Measurements from ENCODE around the gene EPC1. TPM values are rescaled to one million over a fixed set of nuclear protein-coding genes. Genes with fewer than 3 reads are reported as not detected.

Gene EPC1
- total RNA-seq, 2 experiments from 2014 or later: 40.9 to 48.8 TPM

DNA sequence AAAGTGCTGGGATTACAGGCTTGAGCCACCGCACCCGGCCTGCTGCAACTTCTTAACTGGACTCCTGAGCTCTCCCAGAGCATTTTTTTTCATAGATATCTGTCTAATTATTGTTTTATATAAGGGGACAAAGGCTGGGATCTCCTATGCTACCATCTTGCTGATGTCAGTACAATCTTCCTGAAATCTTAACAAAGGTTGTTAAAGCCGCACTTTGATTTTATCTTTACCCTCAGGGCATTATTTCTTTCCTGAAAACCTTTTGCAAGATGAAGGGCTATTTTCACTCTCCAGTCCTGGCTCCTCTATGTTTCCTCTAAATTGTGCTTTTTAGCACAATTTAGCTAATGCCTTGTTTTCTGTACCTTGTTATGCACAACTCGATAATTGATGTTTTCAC is 102.9 kb downstream of the EPC1 start:
- CTCF ChIA-PET (ENCODE audit: unreplicated experiment): interaction anchor here (1.7 kb wide), 1 partner anchor 11 kb away, joined by 3 read pairs; no protein-coding TSS in a partner anchor

GRCh38 chr10:32241946-32242345 is 105.0 kb downstream of the EPC1 start:
- H3K9me2 ChIP-seq (ENCODE audit: insufficient read depth, low read length): no peaks in the 10 kb centered on the region
- intact Hi-C loops (cut with micrococcal nuclease; ENCODE audit: unreplicated experiment): no loop called here
- no peaks in the 10 kb centered on the region for H4K20me1 ChIP-seq (ENCODE audit: insufficient read depth, low read length)
- H3K27ac ChIP-seq (ENCODE audit: low read depth, low read length, poor library complexity, severe bottlenecking): no peak overlapping the region
- no peaks in the 10 kb centered on the region for H3K4me1 ChIP-seq (ENCODE audit: insufficient read depth, low read length, poor library complexity, severe bottlenecking)
- CTCF ChIA-PET (ENCODE audit: unreplicated experiment): no interaction called here
- H3K4me3 ChIP-seq (ENCODE audit: low read depth, low read length, poor library complexity, severe bottlenecking): no peak overlapping the region
- POLR2A ChIA-PET: interaction anchor here (0.8 to 2.7 kb wide), 2 partner anchors 9 to 15 kb away, joined by 3 to 14 read pairs; no protein-coding TSS in a partner anchor
- TF ChIP-seq EZH2phosphoT487 (IDR thresholded peaks at IDR 0.05; ENCODE audit: borderline replicate concordance, low read depth, low read length): no peak
- TF ChIP-seq, protein P1, sequence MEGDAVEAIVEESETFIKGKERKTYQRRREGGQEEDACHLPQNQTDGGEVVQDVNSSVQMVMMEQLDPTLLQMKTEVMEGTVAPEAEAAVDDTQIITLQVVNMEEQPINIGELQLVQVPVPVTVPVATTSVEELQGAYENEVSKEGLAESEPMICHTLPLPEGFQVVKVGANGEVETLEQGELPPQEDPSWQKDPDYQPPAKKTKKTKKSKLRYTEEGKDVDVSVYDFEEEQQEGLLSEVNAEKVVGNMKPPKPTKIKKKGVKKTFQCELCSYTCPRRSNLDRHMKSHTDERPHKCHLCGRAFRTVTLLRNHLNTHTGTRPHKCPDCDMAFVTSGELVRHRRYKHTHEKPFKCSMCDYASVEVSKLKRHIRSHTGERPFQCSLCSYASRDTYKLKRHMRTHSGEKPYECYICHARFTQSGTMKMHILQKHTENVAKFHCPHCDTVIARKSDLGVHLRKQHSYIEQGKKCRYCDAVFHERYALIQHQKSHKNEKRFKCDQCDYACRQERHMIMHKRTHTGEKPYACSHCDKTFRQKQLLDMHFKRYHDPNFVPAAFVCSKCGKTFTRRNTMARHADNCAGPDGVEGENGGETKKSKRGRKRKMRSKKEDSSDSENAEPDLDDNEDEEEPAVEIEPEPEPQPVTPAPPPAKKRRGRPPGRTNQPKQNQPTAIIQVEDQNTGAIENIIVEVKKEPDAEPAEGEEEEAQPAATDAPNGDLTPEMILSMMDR (conservative IDR thresholded peaks at IDR 0.05; ENCODE audit: low read length): no peak
- no peak overlapping the region for H3K4me2 ChIP-seq (ENCODE audit: low read length)
- H3K79me2 ChIP-seq (ENCODE audit: insufficient read depth, low read depth, low read length): no peaks in the 10 kb centered on the region
- no peak overlapping the region for H2AFZ ChIP-seq (ENCODE audit: low read length)
- H3K9me3 ChIP-seq (ENCODE audit: low read length): no peaks in the 10 kb centered on the region
- BruUV-seq (replicated peaks): no TSS peak
- no peak for DNase-seq (ENCODE audit: low spot score)
- no peaks in the 10 kb centered on the region for H3K36me3 ChIP-seq (ENCODE audit: insufficient read depth, low read length)

More for the DNA sequence above, 102.9 kb downstream of the EPC1 start:
- Histone ChIP-seq H3K79me2 (ENCODE audit: insufficient read depth, low read depth, low read length) (no peaks in the 10 kb centered on the region), H3K4me2 (ENCODE audit: low read length) (no peak overlapping the region), H3K9me2 (ENCODE audit: insufficient read depth, low read length) (no peaks in the 10 kb centered on the region), H3K36me3 (ENCODE audit: insufficient read depth, low read length) (no peaks in the 10 kb centered on the region), H4K20me1 (ENCODE audit: insufficient read depth, low read length) (no peaks in the 10 kb centered on the region), H3K9me3 (ENCODE audit: low read length) (no peaks in the 10 kb centered on the region), H3K27ac (ENCODE audit: low read depth, low read length, poor library complexity, severe bottlenecking) (no peak overlapping the region), H3K4me3 (ENCODE audit: low read depth, low read length, poor library complexity, severe bottlenecking) (no peak overlapping the region), H2AFZ (ENCODE audit: low read length) (no peak overlapping the region), H3K4me1 (ENCODE audit: insufficient read depth, low read length, poor library complexity, severe bottlenecking) (no peaks in the 10 kb centered on the region)
- TF ChIP-seq, protein P1 (conservative IDR thresholded peaks at IDR 0.05; ENCODE audit: low read length): no peak
- no peak for TF ChIP-seq EZH2phosphoT487 (IDR thresholded peaks at IDR 0.05; ENCODE audit: borderline replicate concordance, low read depth, low read length)
- POLR2A ChIA-PET: no interaction called here
- BruUV-seq (replicated peaks): no TSS peak
- DNase-seq (ENCODE audit: low spot score): no peak
- intact Hi-C loops (cut with micrococcal nuclease; ENCODE audit: unreplicated experiment): no loop called here

DNA sequence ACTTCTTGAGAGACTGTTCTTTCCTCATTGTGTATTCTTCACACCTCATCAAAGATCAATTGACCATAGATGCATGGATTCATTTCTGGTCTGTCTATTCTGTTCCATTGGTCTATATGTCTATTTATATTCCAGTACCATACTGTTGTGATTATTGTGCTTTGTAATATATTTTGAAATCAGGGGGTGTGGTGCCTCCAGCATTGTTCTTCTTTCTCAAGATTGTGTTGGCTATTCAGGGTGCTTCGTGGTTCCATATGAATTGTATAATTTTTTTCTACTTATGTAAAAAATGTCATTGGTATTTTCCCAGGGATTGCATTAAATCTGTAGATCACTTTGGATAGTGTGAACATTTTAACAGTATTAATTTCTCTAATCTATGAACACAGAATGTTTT is 106.5 kb downstream of the EPC1 start:
- BruUV-seq (replicated peaks): no TSS peak
- DNase-seq (ENCODE audit: low spot score): no peak

More for the DNA sequence above, 106.5 kb downstream of the EPC1 start:
- Histone ChIP-seq H3K27ac (ENCODE audit: low read depth, low read length, poor library complexity, severe bottlenecking) (no peak overlapping the region), H4K20me1 (ENCODE audit: insufficient read depth, low read length) (no peaks in the 10 kb centered on the region), H3K4me2 (ENCODE audit: low read length) (no peak overlapping the region), H3K79me2 (ENCODE audit: insufficient read depth, low read depth, low read length) (no peaks in the 10 kb centered on the region), H3K9me2 (ENCODE audit: insufficient read depth, low read length) (no peaks in the 10 kb centered on the region), H3K4me1 (ENCODE audit: insufficient read depth, low read length, poor library complexity, severe bottlenecking) (no peaks in the 10 kb centered on the region), H3K9me3 (ENCODE audit: low read length) (no peaks in the 10 kb centered on the region), H3K36me3 (ENCODE audit: insufficient read depth, low read length) (no peaks in the 10 kb centered on the region), H3K4me3 (ENCODE audit: low read depth, low read length, poor library complexity, severe bottlenecking) (no peak overlapping the region), H2AFZ (ENCODE audit: low read length) (no peak overlapping the region)
- intact Hi-C loops (cut with micrococcal nuclease; ENCODE audit: unreplicated experiment): no loop called here
- CTCF ChIA-PET (ENCODE audit: unreplicated experiment): no interaction called here
- POLR2A ChIA-PET: interaction anchor here (0.9 kb wide), 1 partner anchor 11 kb away, joined by 3 read pairs; no protein-coding TSS in a partner anchor
- no peak for TF ChIP-seq EZH2phosphoT487 (IDR thresholded peaks at IDR 0.05; ENCODE audit: borderline replicate concordance, low read depth, low read length)
- TF ChIP-seq, protein P1 (conservative IDR thresholded peaks at IDR 0.05; ENCODE audit: low read length): no peak

All from OCI-LY7 (cell line).